OCI-M2 (cell line): ENCODE data around the gene ARHGAP42.
A peak's percentile ranks its signal among the peaks of the same experiment; 100 is the strongest.

Experiments used
- DNase-seq: peaks from one replicate; lab custom pipeline; 2025; ENCODE audit not compliant: unreplicated experiment; lab: John Stamatoyannopoulos, UW

The ARHGAP42 gene

DNA sequence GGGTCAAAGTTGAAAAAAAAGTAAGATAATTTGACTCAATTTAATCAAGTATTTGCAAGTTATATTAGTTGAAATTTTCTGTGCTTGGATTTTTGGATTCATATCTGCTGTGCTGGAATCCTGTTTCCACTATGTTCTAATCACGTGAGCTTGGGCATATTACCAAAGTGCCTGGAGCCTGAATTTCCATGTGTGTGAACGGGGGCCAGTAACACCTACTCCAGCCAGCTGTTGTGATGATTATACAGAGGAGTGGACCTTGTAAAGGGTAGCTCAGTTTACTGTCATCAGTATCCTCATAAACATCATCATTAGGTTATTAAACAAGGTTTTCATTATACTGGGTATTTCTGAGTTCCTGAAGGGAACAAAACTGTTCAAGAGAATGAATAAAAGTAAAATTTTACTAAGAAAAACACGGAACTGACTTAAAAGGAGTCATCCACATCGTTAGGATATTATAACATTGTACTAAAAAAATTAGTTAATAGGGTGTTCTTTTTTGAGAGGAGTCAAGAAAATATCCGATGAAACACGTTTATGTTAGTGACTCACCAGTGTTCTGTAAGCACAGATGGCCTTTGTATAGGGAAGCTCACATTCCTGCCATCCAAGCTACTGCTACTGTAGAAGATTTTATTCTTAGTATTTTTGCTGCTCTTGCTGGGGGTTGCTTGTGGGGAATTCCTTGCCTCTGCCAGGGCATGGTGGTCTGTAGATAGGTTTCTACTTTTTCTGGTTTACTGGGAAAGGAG, 144.1 kb downstream of the ARHGAP42 start:
- no peak for DNase-seq

DNA sequence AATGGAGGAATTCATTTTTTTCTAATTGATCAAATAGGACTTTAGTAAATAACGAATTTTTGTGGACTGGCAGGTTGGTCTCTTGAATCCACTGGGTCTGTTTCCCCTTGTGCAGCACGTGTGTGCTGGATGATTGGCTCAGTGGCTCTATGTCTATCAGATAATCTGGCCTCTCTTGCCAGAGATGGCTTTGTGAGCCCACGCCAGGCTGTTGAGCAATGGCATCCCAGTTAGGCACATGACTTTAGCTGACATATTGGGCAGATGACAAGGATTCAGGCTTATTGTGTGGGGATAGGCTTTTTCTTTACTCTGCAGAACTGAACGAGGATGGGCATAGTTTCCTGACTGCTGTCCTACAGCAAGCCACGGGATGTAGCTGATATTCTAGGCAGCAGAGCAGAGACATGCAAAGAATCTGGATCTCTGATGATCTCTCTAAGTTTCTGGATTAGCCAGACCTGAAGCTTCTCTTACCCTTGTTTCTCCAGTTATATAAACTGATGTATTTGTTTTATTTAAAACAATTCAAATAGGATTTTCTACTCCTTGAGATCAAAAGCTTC, 144.9 kb downstream of the ARHGAP42 start:
- DNase-seq = no peak

- DNase-seq = no peak
Measured at GRCh38 chr11:100832829-100833228, 145.7 kb downstream of the ARHGAP42 start.

DNA sequence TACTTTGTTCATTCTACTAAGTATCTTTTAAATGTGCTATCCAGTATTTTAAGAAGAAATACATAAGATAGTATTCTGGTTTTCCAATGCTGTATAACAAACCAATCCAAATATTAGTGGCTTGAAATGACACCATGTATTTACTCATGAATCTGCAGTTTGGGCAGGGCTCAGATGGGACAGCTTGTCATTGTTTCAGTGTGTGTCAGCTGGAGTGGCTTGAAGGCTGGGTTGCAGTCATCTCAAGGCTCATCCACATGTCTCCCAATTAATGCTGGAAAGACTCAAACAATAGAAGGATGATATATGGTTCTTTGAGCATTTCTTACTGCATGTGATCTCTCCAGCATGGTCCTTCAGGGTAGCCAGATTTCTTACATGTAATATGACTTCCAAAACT, 146.2 kb downstream of the ARHGAP42 start:
- no peak for DNase-seq

GRCh38 chr11:100835854-100836253, 148.8 kb downstream of the ARHGAP42 start:
- no peak for DNase-seq

DNA sequence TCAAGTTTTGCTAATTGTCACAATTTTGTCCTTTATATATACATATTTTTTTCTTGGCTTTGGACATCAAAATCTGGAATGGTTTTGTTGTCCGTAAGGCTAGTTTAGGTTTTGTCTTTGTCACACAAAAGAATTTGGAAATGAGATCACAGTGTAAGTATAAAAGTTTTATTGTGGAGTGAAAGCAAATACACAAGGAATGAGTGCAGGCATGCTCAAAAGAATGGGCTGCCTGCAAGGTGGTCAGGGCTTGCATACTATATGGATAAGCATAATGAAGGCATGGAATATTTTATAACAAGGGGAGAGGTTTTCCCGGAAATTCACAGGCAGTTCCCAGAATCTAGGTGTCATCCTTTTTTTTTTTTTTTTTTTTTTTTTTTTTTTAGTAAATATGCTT, 150.2 kb downstream of the ARHGAP42 start:
- DNase-seq = no peak

GRCh38 chr11:100841711-100842407, 154.8 kb downstream of the ARHGAP42 start:
- DNase-seq = no peak

- DNase-seq = no peak
Measured at GRCh38 chr11:100847696-100848216, 160.7 kb downstream of the ARHGAP42 start.

DNA sequence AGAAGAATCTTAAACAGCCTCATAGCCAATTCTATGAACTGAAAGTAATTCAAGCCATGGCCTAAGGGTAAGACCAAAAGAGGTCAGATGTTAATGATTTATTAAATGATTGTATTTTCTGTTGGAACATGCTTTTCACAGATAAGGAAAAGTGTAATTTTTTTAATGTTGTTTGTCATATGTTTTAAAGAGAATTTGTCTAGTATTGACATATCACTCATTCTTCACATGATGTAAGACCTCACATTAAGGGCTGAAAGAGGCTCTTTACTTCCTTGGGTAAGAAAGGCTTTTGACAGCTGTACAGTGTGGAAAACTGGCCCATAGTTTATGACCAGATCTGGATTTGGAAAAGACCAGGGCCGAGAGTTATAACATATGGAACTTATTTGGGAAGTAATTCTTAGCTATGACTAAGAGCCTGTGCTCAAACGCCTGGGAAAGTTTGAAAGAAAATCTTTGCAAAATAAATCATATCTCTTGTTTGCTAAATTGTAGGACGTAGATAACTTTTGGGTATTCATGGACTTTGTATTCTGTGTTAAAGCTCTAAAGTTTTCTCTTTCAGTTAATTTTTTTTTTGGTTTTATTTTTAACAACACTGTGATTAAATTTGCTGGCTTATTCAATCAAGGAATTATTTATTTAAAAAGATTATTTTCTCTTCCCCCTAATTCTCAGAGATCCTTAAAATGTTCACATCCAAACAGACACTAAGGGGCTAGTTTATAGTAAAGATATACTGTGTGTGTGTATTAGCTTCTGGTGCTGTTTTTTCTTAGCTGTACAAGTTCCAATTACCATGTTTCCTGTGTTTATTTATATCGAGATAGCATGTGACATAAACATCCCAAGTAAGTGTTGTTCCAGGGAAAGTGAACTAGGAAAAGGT, 162.2 kb downstream of the ARHGAP42 start:
- DNase-seq = no peak

DNA sequence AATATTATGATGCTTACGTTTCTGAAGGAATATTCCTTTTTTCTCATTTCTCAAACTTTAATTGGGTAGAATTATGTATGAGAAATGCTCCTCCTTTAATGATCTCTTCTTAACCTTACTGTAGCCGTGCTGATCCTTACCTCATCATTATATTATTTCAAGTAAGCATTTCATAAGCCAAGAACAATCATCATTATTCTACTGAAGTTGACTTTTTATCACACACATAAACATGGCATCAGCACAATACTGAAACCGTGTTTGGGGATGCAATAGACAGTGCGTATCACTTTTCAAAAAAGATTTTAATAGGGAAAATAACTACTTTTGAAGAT, 162.8 kb downstream of the ARHGAP42 start:
- DNase-seq = no peak

- no peak for DNase-seq
Measured at GRCh38 chr11:100851147-100851546, 164.1 kb downstream of the ARHGAP42 start.

GRCh38 chr11:100851584-100852152, 164.6 kb downstream of the ARHGAP42 start:
- DNase-seq = no peak

GRCh38 chr11:100855466-100856067, 168.5 kb downstream of the ARHGAP42 start:
- peak; percentile 22 for DNase-seq

GRCh38 chr11:100857236-100858005, 170.3 kb downstream of the ARHGAP42 start:
- DNase-seq = no peak

- DNase-seq = no peak
Measured at GRCh38 chr11:100860318-100861155, 173.4 kb downstream of the ARHGAP42 start.

DNA sequence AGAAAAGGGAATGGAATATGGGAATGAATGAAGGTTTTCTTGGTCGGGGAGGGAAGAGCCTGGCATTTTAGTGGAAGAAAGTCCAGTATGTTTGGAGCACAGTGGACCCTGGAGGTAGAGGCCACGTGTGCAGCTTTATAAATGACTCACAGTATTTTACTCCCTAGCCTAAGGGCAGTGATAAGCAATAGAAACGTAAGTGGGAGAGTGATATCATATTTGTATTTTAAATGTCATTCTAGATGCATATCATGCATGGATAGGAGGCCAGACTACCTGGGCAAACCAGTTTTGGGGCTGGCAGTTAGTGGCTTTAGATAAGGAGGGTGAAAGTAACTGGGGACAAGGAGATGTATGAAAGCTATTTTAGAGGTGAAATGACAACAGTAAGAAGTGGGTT, 174.1 kb downstream of the ARHGAP42 start:
- DNase-seq = no peak

DNA sequence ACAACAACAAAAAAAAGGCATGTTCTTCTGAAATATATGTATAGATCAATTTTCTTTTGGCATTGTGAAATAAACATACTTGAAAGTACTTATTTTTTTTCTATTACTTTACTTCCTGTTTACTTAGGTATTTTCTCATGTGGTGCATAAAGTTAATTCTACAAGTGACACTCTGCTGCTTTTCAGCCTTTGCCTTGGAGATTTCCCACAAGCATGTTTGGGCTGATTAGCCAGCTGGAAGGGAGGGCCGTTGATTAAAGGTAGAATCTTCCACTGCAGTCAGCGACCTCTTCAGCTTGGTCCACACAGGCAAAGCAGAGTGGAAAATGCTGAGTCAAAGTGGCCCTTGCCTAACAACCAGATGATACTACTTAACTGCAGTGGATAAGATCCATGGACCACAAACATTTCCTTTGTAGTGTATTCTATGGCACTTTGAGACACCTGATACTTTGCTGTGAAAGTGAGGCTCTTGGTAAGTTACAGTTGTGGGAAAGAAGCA, 176.0 kb downstream of the ARHGAP42 start:
- DNase-seq = peak; percentile 83

DNA sequence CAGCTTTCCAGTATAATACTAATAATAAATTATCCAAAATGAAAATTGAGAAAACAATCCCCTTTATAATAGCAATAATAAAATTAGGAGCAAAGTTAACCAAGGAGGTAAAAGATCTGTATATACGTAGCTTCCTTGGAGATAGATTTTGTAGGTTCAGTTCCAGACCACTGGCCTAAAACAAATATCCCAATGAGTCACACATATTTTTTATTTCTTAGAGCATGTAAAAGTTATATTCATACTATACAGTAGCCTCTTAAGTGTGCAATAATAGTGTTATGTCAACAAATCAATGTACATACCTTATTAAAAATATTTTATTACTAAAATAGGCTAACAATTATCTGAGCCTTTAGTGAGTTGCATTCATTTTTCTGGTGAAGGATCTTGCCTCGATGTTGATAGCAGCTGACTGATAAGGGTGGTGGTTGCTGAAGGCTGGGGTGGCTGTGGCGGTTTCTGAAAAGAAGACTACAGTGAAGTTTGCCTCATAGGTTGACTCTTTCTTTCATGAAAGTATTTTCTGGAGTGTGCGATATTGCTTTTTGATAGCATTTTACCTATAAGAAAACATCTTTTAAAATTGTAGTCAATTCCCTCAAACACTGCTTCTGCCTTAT, 178.5 kb downstream of the ARHGAP42 start:
- DNase-seq = no peak
